C4-2B (cell line): ENCODE results near the gene ACOX2.
"Not testable (repeated sequence)": the region's sequence is repeated elsewhere in the genome, so short reads cannot be mapped to it uniquely, and the experiment has no call there.

Source experiments
- H3K27ac ChIP-seq: fragments of 450-650 bp; 2 replicates; pipeline ENCODE4 v1.5.1; 2017
- CTCF ChIP-seq: fragments of 450-650 bp; conservative IDR thresholded peaks from 2 replicates; pipeline ENCODE4 v1.5.1; 2017; ENCODE audit warnings: mild to moderate bottlenecking
- ZFX ChIP-seq: fragments of 450-650 bp; IDR thresholded peaks from 2 replicates; pipeline ENCODE4 v1.6.1; 2017

The ACOX2 gene

DNA sequence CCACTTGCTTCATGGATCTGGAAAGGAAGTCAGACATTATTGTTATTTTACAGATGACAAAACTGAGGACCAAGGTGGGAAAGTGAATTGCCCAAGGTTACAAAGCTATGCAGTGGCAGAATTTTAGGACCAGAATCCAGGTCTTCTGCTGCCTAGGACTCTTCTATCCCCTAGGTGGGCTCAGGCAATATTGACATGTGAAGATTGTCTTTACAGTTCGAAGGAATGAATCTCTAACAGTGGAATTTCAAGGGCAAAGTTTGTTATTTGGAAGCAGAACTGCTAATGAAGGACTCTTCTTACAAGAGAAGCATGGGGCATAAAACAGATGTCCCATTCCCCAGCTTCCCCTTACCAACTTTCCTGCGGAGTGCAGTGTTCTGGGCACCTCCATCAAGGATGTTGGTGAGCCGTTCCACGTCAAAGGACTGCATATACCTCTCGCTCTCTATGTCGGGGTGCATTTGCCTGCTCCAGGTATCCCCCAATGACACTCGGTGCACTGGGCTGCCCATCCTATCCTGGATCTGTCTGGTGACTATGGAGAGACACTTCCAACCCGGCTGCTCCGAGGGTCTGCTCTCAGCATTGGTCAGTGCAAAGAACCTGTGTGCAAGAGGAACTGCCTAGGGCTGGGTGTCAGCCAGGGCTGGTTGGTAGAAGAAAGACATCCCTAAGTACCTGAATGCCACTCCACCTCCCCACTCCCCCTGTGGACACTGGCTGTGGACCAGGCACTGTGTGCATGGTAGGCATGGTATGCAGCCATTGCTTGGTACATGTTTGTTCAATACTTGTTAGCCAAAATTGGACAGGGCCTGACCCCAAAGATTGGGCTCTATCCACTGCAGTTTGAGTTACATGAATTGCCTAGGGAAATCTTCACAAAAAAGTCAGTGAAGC lies 2.1 kb downstream of the ACOX2 start:
- H3K27ac ChIP-seq, result peak overlapping the region; percentile 61; the same call in 1 of the 2 replicates
- no peak for TF ChIP-seq ZFX
- no peak for TF ChIP-seq CTCF

DNA sequence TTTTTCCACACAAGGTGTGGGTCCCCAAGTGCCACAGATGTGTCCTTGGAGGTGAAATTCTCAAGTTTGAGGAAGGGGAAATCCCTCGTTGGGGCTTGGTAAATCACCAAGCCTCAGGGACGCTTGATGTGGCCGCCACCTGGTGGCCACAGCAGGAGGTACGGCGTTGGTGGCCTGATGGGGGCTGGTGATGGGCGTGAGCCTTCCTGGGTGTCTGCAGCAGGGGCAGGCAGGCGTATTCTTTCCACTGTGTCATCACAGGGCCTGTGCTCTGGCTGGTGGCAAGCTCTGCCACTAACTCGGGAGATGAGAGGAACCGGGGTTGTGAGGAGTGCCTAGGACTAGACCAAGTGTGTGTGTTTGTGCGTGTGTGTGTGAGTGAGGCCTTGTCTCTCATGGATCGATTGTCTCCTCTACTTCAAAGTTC lies 4.2 kb downstream of the ACOX2 start:
- no peak overlapping the region for H3K27ac ChIP-seq
- no peak for TF ChIP-seq ZFX
- TF ChIP-seq CTCF, result peak; percentile 91

DNA sequence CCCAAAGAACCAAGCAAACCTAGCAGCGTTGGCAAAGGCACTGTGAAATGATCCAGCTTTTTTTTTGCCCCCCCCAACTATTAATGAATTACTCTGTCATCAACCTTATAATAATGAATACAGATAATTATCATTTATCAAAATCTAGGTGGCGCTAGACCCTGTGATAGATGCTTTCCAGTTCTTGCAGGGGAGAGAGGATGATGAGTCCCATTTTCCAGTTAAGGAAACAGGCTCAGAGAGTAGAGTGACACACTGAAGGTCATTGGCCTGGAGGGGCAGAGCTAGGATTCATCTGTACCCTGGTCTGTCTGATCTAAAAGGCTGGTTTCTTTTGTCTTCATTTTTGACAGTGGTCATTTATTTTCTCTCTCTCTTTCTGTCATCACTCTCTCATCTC lies 5.0 kb downstream of the ACOX2 start:
- TF ChIP-seq CTCF (no peak), ZFX (no peak)
- no peak overlapping the region for H3K27ac ChIP-seq

DNA sequence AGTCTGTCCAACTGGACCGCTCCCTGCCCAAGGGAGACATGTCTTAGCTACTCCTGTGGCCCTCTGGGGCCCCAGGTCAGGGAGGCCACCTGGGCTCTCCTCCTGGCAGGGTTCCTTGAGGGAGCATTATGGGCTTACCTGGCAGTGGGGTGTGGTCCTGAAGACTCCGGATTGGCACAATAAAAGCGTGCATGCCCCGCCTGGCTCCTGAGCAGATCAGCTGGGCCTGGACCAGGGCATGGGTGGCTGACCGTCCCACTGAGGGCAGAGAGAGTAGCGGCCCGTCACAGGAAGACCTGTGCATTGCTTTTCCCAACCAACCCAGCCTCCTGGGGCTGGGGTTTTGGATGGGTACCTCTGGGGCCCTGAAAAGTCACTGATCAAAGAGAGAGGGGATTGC lies 5.4 kb downstream of the ACOX2 start:
- no peak for TF ChIP-seq CTCF
- no peak for TF ChIP-seq ZFX
- no peak overlapping the region for H3K27ac ChIP-seq

DNA sequence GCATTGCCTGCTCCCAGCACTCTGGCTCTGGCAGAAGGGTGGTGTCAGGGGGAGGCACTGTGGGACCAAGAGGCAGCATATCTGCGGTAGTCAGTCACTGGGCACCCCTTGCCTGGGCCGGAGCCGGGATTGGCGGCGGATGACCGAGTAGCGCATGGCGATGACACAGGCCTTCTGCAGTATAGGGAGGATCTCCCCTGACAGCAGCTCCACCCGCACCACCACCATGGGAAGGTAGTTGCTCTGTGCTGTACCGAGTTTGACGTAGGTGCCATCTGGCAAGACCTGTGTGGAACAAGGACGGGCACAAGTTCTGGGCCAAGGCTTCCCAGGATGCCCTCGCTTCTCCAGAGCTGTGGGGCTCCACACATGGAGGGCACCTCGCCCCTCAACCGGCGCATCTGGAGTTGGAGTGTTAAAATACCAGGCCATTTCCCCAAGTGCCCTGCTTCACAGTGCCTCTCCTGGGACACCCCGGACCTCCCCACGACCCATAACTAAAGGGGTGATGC lies 6.6 kb downstream of the ACOX2 start:
- TF ChIP-seq CTCF, result no peak
- no peak for TF ChIP-seq ZFX
- H3K27ac ChIP-seq, result no peak overlapping the region

GRCh38 chr3:58529516-58530353 lies 7.3 kb downstream of the ACOX2 start:
- TF ChIP-seq CTCF (peak; percentile 28), ZFX (no peak)
- H3K27ac ChIP-seq, result no peak overlapping the region

DNA sequence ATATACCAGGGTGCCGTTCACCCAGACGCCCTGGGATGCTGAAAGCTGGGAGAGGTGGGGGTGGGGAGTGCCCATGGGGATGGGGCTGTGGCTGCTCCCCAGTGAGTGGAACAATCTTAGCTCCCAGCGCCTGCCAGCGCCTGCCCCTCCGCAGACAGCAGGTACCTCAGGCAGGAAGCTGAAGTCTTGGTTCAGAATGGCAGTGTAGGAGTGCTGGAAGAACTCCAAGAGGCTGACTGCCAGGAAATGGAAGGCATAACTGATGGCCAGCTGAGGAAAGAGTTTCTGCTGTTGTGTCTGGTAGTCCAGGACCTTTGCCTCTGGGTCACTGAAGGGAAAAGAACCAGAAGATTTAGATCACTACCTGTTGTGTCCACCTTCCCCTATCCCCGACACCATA lies 8.4 kb downstream of the ACOX2 start:
- no peak overlapping the region for H3K27ac ChIP-seq

GRCh38 chr3:58527440-58527839 lies 9.6 kb downstream of the ACOX2 start:
- not testable (repeated sequence) for H3K27ac ChIP-seq

More for the DNA sequence above, 8.4 kb downstream of the ACOX2 start:
- TF ChIP-seq ZFX, result no peak
- no peak for TF ChIP-seq CTCF
